Brain microvascular endothelial cell (primary cell): ENCODE measurements around the gene SH3PXD2B.
"Not testable (repeated sequence)": the region's sequence is repeated elsewhere in the genome, so short reads cannot be mapped to it uniquely, and the experiment has no call there.

ENCODE experiments used
- DNase-seq: peaks from one replicate; pipeline ENCODE4 v3.0.0-alpha.2; 2020
- H3K27ac ChIP-seq: fragments of 250-450 bp; sonication (Bioruptor Pico); 2 replicates; pipeline ENCODE4 v1.5.1; 2020; ENCODE audit warnings: mild to moderate bottlenecking, moderate library complexity
- H3K27me3 ChIP-seq: fragments of 250-450 bp; sonication (Bioruptor Pico); replicated peaks from 2 replicates; pipeline ENCODE4 v1.5.1; 2020; ENCODE audit warnings: mild to moderate bottlenecking
- H3K36me3 ChIP-seq: fragments of 250-450 bp; sonication (Bioruptor Pico); replicated peaks from 2 replicates; pipeline ENCODE4 v1.5.1; 2020; ENCODE audit warnings: mild to moderate bottlenecking
- H3K4me3 ChIP-seq: 2 replicates; pipeline ENCODE4 v1.5.1; 2011; ENCODE audit warnings: low read depth, mild to moderate bottlenecking, control low read depth, low read length, moderate library complexity
- CTCF ChIP-seq: IDR thresholded peaks from 2 replicates; pipeline ENCODE4 v1.5.1; 2011; ENCODE audit warnings: low read depth, mild to moderate bottlenecking, moderate library complexity, low read length, control low read depth, inconsistent platforms; ENCODE audit errors: missing control alignments
- in situ Hi-C: cut with HindIII; loops from 2 replicates; pipeline ENCODE4 v1.10.0; 2017; ENCODE audit warnings: low sequenced_read_pairs, low pct_ligation_motif_present

Gene SH3PXD2B

GRCh38 chr5:172371684-172372083, 82.6 kb downstream of the SH3PXD2B start:
- Histone ChIP-seq H3K27ac (no peak overlapping the region), H3K27me3 (no peaks in the 10 kb centered on the region), H3K36me3 (peaks cover 12% of the 10 kb centered on the region), H3K4me3 (no peak overlapping the region)
- in situ Hi-C loops: no loop called here
- TF ChIP-seq CTCF: no peak
- no peak for DNase-seq

GRCh38 chr5:172370648-172371545, 83.4 kb downstream of the SH3PXD2B start:
- Histone ChIP-seq H3K27me3 (no peaks in the 10 kb centered on the region), H3K27ac (no peak overlapping the region), H3K4me3 (no peak overlapping the region), H3K36me3 (peaks cover 12% of the 10 kb centered on the region)
- peak; percentile 69 for DNase-seq
- peak; percentile 68 for TF ChIP-seq CTCF
- in situ Hi-C loops: no loop called here

- no peak for TF ChIP-seq CTCF
- no peak overlapping the region for H3K27ac ChIP-seq
- H3K36me3 ChIP-seq: peaks cover 12% of the 10 kb centered on the region
- DNase-seq: no peak
- in situ Hi-C loops: no loop called here
- H3K27me3 ChIP-seq: no peaks in the 10 kb centered on the region
- H3K4me3 ChIP-seq: no peak overlapping the region
Observed at GRCh38 chr5:172370237-172370640, 84.1 kb downstream of the SH3PXD2B start.

- H3K27me3 ChIP-seq, H3K27ac ChIP-seq, H3K4me3 ChIP-seq, in situ Hi-C loops, H3K36me3 ChIP-seq, DNase-seq: not testable (repeated sequence)
Observed at GRCh38 chr5:172368699-172369098, 85.6 kb downstream of the SH3PXD2B start.

GRCh38 chr5:172365948-172366608, 88.2 kb downstream of the SH3PXD2B start:
- Histone ChIP-seq H3K27ac (no peak overlapping the region), H3K27me3 (no peaks in the 10 kb centered on the region), H3K4me3 (no peak overlapping the region), H3K36me3 (peaks cover 12% of the 10 kb centered on the region)
- in situ Hi-C loops: no loop called here
- no peak for DNase-seq
- TF ChIP-seq CTCF: no peak

GRCh38 chr5:172364773-172365172, 89.6 kb downstream of the SH3PXD2B start:
- no peak for DNase-seq
- no peak for TF ChIP-seq CTCF
- in situ Hi-C loops: no loop called here
- Histone ChIP-seq H3K36me3 (peaks cover 8% of the 10 kb centered on the region), H3K27me3 (no peaks in the 10 kb centered on the region), H3K4me3 (no peak overlapping the region), H3K27ac (no peak overlapping the region)
